Thyroid gland (tissue), 4 donors: ENCODE data around the gene ATXN1. TPM values are rescaled to one million over a fixed set of nuclear protein-coding genes. Genes with fewer than 3 reads are reported as not detected.

Source experiments
- DNase-seq, 2 donors: peaks; one replicate each; pipeline ENCODE4 v3.0.0-alpha.2; 2019
- H3K27ac ChIP-seq, 3 donors: fragments of 200-600 bp; sonication (generic); 1 replicate in 2 of 3; 2 replicates in 1 of 3; pipeline ENCODE4 v1.5.1; 2016 to 2019; ENCODE audit warnings: mild to moderate bottlenecking in 1 of 3, moderate library complexity in 1 of 3
- H3K27me3 ChIP-seq: fragments of 200-600 bp; sonication (generic); one replicate; pipeline ENCODE4 v1.5.1; 2019
- H3K36me3 ChIP-seq, 2 donors: fragments of 200-600 bp; sonication (generic); one replicate each; pipeline ENCODE4 v1.5.1; 2016 to 2019
- H3K4me1 ChIP-seq, 2 donors: fragments of 200-600 bp; sonication (generic); one replicate each; pipeline ENCODE4 v1.5.1; 2017 to 2019
- H3K4me3 ChIP-seq, 3 donors: fragments of 200-600 bp; sonication (generic); replicated peaks in 1 of 3; 1 replicate in 2 of 3; 2 replicates in 1 of 3; pipeline ENCODE4 v1.5.1; 2016; ENCODE audit warnings: mild to moderate bottlenecking in 1 of 3
- H3K9me3 ChIP-seq: fragments of 200-600 bp; sonication (generic); one replicate; pipeline ENCODE4 v1.5.1; 2017
- POLR2A ChIP-seq, 2 donors: fragments of 450-650 bp; IDR thresholded peaks; one replicate each; pipeline ENCODE4 v1.6.1; 2017; ENCODE audit warnings: antibody characterized with exemption in 2 of 2, mild to moderate bottlenecking in 2 of 2, moderate library complexity in 1 of 2
- WGBS, 2 donors: methylation state at CpG; one replicate each; pipeline ENCODE4 v1.1.5; 2017; 5-methylcytosine and 5-hydroxymethylcytosine counted together
- intact Hi-C: fragments of 100-400 bp; cut with DNase I; formaldehyde crosslinking; loops from one replicate; pipeline ENCODE4 v1.15.1; 2023
- total RNA-seq, 4 donors: library from RNA; depleted of rRNA; stranded (reverse); fragments of >200 nt; gene quantifications; one replicate each; pipeline ENCODE4 v1.2.3, GENCODE V29; 2016
- TF ChIP-seq, protein P1 (sequence below), 6 experiments: fragments of 200-600 bp in 3 of 6; fragments of 450-650 bp in 3 of 6; sonication (generic) in 3 of 6; IDR thresholded peaks; one replicate each; pipeline ENCODE4 v1.5.1; 2016 to 2019; ENCODE audit warnings: antibody characterized with exemption in 6 of 6, mild to moderate bottlenecking in 2 of 6, inconsistent platforms in 1 of 6, moderate library complexity in 1 of 6

Gene ATXN1
- total RNA-seq, 4 donors from 2014 or later = 62.1 to 88.1 (median 83.0) TPM

DNA sequence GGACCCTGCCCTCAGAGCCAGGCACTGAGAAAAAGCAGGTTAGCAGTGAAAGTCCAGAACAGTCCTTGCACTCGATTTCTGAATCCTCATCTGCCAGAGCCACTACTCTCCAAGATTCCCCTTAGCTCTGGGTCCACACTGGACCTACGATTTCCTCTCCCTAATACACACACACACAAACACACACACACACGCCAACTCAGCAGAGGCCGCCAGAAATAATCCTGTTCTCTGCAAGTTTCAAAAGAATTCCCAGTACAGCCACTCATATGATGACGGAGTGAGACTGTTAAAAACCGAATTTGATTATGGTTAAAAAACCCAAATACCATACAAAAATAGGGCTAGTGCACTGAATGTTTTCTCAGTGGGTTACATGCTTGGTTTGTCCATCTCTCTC lies 432.0 kb downstream of the ATXN1 start:
- intact Hi-C loops = loop anchor here (5.0 kb wide), 1 partner anchor 83 kb away; no protein-coding TSS in a partner anchor
- Histone ChIP-seq H3K4me3 (no peak overlapping the region), H3K36me3 (peaks cover 15 to 19% of the 10 kb centered on the region in 2 donors), H3K9me3 (no peaks in the 10 kb centered on the region), H3K27me3 (no peaks in the 10 kb centered on the region), H3K4me1 (peaks cover 17 to 26% of the 10 kb centered on the region in 2 donors), H3K27ac (no peak overlapping the region)
- WGBS, 2 donors = 81 to 83% methylated on average over 6 of the region's 6 CpGs
- no peak for DNase-seq
- TF ChIP-seq, protein P1, sequence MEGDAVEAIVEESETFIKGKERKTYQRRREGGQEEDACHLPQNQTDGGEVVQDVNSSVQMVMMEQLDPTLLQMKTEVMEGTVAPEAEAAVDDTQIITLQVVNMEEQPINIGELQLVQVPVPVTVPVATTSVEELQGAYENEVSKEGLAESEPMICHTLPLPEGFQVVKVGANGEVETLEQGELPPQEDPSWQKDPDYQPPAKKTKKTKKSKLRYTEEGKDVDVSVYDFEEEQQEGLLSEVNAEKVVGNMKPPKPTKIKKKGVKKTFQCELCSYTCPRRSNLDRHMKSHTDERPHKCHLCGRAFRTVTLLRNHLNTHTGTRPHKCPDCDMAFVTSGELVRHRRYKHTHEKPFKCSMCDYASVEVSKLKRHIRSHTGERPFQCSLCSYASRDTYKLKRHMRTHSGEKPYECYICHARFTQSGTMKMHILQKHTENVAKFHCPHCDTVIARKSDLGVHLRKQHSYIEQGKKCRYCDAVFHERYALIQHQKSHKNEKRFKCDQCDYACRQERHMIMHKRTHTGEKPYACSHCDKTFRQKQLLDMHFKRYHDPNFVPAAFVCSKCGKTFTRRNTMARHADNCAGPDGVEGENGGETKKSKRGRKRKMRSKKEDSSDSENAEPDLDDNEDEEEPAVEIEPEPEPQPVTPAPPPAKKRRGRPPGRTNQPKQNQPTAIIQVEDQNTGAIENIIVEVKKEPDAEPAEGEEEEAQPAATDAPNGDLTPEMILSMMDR (IDR thresholded peaks at IDR 0.05) = no peak
- no peak for TF ChIP-seq POLR2A (IDR thresholded peaks at IDR 0.05)

DNA sequence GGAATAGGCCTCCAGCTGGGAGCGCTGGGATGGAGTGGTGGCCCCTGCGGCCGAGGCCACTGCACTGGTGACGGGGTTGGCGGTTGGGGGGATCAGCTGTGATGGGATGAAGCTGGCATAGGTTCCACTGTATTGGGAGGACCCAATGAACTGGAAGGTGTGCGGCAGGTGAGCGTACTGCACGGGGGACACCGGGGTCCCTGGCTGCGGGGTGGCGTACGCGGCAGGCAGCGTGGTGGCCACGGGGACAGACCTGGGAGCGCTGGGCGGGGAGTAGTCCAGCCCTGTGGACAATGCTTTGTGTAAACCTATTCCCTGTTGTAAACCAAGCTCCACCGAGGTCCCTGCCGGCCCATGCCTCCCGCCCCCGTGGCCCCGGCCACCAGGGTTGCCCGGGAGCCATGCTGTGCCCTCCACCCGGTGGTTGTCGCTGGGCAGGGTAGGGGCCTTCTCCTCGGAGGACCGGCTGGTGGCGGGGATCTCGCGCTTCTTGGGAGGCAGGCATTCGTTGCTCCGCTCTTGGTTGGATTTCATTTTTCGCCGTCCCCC lies 433.4 kb downstream of the ATXN1 start:
- no peak for DNase-seq
- Histone ChIP-seq H3K27ac (no peak overlapping the region), H3K36me3 (peaks cover 15 to 19% of the 10 kb centered on the region in 2 donors), H3K4me3 (no peak overlapping the region), H3K27me3 (no peaks in the 10 kb centered on the region), H3K9me3 (no peaks in the 10 kb centered on the region), H3K4me1 (peaks cover 12 to 20% of the 10 kb centered on the region in 2 donors)
- TF ChIP-seq, protein P1 (IDR thresholded peaks at IDR 0.05) = no peak
- TF ChIP-seq POLR2A (IDR thresholded peaks at IDR 0.05) = no peak
- intact Hi-C loops = loop anchor here (5.0 kb wide), 1 partner anchor 84 kb away; no protein-coding TSS in a partner anchor
- 98% methylated on average over 27 to 34 of the region's 34 CpGs for WGBS, 2 donors

DNA sequence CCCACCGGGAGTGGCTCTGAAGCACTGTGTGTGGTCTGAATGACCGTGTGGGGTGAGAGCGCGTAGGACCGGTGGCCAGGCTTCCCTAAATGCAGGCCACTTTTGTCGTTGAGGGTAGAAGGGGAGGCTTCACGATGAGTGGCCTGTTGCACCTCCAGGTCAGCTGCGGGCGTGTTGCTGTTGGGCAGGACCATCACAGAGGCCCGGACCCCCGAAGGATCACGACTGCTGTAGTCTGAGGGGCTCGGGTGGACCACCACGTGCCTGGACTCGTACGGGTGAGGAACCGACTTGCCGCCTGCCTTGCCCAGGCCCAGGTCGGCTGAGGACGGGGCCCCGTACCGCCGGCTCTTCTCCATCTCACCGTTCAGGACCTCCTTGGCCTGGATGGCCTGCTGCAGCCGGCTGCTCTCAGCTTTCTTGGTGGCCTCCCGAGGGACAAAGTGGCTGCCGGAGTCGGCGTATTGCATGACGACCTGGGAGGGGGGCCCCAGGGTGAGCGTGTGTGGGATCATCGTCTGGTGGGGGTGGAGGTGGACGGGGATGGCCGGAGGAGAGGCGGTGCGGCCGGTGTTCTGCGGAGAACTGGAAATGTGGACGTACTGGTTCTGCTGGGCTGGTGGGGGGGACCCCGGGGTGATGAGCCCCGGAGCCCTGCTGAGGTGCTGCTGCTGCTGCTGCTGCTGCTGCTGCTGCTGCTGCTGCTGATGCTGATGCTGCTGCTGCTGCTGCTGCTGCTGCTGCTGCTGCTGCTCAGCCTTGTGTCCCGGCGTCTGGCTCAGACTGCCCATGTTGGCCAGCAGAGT lies 434.1 kb downstream of the ATXN1 start:
- intact Hi-C loops = loop anchor here (5.0 kb wide), 1 partner anchor 85 kb away; no protein-coding TSS in a partner anchor
- no peak overlapping the region for H3K4me3 ChIP-seq
- H3K36me3 ChIP-seq = peaks cover 15 to 19% of the 10 kb centered on the region in 2 donors
- DNase-seq = no peak
- TF ChIP-seq POLR2A (IDR thresholded peaks at IDR 0.05) = no peak
- TF ChIP-seq, protein P1 (IDR thresholded peaks at IDR 0.05) = no peak
- H3K27ac ChIP-seq = no peak overlapping the region
- H3K27me3 ChIP-seq = no peaks in the 10 kb centered on the region
- 94% methylated on average over 34 to 43 of the region's 43 CpGs for WGBS, 2 donors
- H3K4me1 ChIP-seq = peaks cover 8 to 13% of the 10 kb centered on the region in 2 donors
- H3K9me3 ChIP-seq = no peaks in the 10 kb centered on the region

DNA sequence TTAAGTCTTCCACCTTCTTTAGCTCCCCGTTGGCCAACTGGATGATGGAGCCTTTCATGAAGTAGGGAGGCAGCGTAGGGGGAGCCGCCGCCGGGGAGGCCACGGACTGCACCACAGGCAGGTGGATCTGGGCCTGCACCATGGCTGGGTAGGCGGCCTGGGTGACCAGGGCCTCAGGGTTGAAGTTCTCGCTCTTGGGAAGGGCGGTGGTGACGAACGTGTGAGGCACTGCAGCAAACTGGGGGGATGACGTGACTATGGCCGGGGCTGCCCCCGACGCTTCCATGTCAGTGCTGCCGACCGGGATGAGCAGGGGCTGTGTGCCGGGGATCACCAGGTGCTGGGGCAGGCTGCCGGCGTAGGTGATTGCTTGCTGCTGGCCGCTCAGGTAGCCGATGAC lies 434.7 kb downstream of the ATXN1 start:
- Histone ChIP-seq H3K27ac (no peak overlapping the region), H3K4me3 (no peak overlapping the region), H3K27me3 (no peaks in the 10 kb centered on the region), H3K4me1 (peaks cover 1 to 7% of the 10 kb centered on the region in 2 donors), H3K36me3 (peaks cover 15 to 19% of the 10 kb centered on the region in 2 donors), H3K9me3 (no peaks in the 10 kb centered on the region)
- 97 to 99% methylated on average over 22 of the region's 22 CpGs for WGBS, 2 donors
- DNase-seq = no peak
- TF ChIP-seq, protein P1 (IDR thresholded peaks at IDR 0.05) = no peak
- TF ChIP-seq POLR2A (IDR thresholded peaks at IDR 0.05) = no peak
- intact Hi-C loops = loop anchor here (5.0 kb wide), 1 partner anchor 86 kb away; no protein-coding TSS in a partner anchor
